Stimulated activated CD8-positive, alpha-beta memory T cell treated with anti-CD3 and anti-CD28 coated beads, Interleukin-7, amount 100 ng/mL, for 4 hours (primary cell): ENCODE data around the gene ACACA.

Experiments used
- DNase-seq, 2 donors: peaks; one replicate each; pipeline ENCODE4 v3.0.0-alpha.2; 2020; ENCODE audit warnings: low read depth in 2 of 2

The ACACA gene

DNA sequence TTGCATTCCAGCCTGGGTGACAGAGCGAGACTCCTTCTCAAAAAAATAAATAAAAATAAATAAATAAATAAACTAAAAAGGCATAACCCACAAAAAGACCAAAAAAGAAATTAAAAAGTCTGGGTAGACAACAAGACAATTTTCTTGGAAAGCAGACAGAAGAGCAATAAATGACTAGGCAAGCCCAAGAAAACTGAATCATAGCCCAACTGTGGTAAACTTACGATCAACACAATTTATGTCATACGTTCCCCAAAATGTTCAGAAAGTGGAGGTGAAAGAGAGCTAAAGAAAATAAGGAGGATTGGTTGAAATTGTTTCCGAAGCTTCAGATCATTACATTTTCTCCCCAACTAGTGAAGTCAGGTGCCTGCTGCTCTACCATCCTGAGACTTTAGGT lies 62.1 kb downstream of the ACACA start:
- DNase-seq = no peak

DNA sequence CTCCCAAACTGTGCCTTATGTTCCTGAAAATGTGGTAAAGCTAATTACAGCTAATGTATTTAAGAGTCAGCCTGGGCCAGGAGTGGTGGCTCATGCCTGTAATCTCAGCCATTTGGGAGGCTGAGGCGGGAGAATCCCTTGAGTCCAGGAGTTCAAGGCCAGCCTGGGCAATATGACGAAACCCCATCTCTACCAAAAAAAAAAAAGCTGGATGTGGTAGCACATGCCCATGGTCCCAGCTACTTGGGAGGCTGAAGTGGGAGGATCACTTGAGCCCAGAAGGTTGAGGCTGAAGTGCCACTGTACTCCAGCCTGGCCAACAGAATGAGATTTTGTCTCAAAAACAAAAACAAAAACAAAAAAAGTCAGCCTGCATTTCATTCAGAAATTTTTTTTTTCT lies 64.0 kb downstream of the ACACA start:
- no peak for DNase-seq

DNA sequence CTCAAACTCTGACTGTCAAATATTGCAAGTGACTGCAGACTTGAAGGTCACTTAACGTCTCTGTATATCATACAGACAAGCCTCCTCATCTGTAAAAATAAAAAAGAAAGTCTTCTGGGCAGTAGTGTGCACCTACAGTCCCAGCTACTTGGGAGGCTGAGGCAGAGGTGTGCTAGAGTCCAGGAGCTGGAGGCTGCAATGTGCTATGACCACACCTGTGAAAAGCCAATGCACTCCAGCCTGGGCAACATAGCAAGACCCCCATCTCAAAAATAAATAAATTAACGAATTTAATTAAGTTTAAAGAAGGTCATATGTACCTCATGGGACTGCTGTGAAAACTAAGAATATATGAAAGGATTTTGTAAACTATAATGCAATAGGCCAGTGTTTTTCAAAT lies 65.8 kb downstream of the ACACA start:
- DNase-seq = no peak

DNA sequence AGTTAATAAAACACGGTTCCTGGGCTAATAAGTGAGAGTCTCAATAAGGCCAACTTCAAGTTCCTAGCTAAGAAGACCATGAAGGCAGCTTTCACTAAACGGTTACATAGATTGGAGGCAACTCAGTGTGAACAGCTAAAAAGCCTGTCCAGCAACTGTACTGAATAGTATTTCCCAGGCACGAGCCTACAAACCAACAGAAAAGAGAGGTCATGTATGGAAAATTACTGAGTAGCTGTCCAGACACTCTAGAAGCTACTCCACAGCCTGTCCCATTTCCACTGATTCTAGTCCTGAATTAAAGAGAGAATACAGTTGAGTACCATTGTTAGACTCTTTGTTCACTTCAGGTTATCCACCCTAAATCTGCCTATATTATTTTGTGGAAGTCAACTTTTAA lies 67.3 kb downstream of the ACACA start:
- no peak for DNase-seq

DNA sequence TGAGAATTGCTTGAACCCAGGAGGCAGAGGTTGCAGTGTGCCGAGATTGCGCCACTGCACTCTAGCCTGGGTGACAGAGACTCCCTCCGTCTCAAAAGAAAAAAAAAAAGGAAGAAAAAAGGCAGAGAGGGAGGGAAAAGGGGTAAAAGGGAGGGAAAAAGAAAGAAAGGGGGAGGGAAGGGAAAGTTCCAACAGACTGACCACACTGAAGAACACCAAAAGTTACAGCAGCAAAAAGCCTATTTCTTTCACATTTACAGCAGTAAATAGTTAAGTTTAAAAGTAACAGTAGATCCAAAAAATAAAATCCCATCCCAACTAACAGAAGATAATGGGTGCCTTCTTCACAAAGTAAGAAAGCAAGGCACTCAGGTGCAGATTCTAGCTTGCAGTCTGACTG lies 67.8 kb downstream of the ACACA start:
- DNase-seq = no peak

DNA sequence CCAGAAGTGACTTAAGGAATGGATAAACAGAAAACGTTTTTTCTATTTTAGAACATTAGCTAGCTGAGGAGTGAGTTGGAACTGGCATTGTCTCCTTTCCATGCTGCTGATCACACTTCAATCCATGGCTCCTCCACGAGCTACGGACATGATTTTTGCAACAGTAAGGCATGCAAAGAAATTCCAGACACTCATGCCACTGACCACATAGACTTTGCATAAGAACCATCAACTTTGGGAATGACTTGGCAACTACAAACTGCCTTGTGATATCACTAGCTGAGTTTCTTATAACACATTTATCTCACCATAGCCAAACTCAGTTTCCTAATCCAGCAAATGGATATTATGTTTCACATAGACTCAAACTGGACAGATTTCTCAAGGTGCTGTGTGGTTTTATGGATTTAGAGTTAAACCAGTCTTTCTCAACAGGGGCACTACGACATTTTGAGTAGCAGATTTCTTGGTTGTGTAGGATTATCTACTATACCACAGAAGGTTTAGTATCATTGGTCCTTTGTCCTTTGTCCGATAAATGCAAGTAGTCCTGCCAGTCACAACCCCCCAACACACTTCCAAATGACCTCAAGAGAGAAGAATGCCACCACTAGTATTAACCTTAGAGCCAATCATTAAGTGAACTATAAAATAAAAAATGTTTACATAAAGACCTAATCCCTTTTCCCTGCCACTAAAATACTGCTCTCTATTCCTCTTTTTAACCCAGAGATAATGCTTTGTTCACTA lies 79.1 kb downstream of the ACACA start:
- no peak for DNase-seq

DNA sequence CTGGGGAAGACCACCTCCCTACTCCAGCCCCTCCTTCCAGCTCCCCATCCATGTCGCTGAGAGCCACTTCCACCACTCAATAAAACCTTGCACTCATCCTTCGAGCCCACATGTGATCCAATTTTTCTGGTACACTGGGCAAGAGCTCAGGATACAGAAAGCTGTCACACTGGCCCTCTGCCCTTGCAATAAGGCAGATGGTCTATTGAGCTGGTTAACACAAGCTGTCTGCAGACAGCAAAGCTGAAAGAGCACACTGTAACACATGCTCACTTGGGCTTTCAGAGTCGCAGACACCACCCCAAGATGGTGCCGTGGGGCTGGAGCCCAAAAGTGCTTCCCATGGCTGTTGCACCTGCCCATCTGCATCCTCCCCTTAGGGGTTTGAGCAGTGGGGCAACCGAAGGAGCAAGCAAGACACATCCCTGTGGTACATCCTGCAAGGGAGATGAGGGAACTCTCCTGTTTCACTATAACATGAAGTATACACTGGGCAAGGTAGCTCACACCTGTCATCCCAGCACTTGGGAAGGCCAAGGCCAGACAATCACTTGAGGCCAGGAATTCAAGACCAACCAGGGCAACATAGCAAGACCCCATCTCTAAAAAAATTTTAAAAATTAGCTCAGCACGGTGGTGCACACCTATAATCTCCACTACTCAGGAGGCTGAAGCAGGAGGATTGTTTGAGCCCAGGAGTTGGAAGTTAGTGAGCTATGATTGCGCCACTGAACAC lies 83.6 kb downstream of the ACACA start:
- DNase-seq = no peak

DNA sequence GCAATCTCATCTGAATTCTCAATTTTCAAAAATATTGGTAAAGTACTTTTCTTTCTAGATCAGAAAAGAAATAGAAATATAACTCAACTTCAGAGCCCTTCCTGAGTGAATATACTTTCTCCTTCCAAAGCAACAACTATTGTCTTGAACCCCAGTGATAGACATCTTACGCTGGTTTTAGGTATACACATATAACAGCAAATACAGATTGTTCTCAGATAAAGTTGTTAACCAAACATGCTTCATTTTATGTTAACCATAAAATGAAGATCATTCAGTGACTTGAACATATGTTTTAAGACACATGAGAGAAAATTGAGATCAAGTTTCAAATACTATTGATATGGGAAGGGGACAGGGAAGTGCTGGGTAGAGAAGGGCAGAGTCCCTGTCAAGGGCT lies 84.5 kb downstream of the ACACA start:
- DNase-seq = no peak

DNA sequence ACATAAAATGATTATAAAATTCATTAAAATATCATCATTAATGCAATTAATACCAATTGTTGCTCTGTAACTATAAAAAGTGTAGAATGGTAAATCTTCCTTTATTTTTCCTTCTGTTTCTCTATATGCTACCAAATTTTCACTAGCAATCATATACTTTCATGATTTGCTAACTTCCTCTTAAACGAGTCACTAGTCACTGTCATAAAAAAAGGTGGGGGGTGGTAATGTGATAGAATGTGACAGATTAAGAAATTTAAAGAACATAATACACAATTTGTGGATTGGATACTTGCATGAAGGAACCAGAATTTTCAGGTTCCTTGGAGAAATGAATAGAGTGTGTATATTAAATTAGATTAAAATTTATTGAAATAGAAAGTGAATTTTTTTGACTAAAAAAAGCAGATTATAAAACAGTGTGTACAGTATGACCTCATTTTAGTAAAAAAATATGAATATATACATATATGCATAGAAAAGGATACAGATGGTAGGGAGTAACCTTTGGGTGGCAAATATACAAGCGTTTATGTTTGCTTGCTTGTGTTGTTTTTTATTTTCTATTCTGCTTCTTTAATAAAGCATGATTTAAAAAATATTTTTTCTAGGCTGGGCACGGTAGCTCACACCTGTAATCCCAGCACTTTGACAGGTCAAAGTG lies 87.6 kb downstream of the ACACA start:
- no peak for DNase-seq

DNA sequence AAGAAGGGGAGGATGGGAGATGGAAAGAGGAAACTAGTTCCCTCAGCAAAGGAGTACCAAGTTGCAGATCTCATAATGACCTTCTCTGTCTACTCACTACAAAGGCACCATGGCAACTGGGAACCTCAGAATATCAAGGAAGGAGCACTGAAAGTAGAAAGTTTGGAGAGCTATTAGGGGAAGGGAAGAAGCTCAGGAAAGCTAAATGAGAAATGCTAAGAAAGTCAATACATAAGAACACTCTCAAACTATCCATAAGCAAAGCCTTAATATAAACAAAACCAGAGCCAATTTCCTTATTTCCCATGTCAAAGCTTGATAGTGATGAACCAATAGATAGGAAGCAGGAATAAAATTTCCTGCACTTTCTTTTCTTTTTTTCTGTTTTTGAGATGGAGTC lies 88.8 kb downstream of the ACACA start:
- DNase-seq = no peak

DNA sequence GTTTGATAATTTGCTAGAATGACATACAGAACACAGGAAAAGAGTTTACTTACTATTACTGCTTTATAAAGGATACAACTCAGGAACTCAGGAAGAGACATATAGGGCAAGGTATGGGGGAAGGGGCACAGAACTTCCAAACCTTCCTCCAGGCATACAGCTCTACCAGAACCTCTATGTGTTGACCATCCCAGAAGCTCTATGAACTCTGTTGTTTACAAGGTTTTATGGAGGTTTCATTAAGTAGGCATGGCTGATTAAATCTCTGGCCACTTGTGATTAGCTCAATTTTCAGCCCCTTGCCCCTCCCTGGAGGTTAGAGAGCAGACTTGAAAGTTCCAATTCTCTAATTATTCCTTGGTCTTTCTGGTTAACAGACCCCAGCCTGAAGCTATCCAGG lies 91.0 kb downstream of the ACACA start:
- no peak for DNase-seq

DNA sequence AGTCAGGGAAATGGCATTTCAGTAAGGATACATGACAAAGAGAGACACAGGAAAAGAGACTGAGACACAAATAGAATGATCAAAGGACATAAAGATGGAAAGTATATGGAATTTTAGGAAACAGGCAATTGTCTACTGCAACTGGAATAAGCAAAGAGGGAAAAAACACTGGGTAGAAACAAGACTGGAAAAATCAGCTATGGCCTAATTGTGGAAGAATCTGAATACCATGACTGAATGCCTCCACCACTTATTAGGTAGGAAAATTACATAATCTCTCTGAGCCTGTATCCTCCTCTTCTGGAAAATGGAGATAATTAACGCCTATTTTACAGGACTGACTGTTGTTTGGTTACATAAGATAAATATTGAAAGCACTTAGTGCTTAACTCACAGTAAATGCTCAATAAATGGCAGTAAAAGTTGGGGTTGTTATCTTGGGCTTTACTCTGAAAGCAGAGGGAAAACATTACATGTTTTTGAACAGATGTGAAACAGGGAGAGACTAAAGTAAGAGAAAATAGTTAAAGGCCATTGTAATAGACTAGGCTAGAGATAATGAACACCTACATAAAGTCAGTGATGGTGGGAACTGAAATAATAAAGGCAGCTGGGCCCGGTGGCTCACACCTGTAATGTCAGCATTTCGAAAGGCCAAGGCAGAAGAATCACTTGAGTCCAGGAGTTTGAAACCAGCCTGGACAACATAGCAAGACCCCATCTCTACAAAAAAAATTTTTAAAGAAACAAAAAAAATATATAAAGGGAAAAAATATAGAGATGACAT lies 94.3 kb downstream of the ACACA start:
- DNase-seq = no peak

DNA sequence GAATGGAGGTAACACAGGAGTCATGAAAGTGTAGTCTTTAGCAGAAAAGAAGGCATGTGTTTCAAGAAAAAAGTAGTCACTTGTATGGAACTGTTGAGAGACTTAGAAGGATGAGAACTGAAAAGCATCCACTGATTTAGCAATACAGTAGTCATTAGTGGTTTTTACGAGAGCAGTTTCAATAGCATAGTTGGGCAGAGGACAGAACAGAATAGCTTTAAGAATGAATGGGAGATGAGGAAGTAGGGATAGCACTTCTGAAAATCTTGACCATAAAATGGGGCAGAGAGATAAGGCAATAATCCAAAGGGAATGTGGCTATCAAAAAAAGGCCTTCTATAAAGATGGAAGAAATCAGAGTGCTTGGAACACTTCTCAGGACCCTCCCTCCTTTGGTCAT lies 95.7 kb downstream of the ACACA start:
- no peak for DNase-seq

DNA sequence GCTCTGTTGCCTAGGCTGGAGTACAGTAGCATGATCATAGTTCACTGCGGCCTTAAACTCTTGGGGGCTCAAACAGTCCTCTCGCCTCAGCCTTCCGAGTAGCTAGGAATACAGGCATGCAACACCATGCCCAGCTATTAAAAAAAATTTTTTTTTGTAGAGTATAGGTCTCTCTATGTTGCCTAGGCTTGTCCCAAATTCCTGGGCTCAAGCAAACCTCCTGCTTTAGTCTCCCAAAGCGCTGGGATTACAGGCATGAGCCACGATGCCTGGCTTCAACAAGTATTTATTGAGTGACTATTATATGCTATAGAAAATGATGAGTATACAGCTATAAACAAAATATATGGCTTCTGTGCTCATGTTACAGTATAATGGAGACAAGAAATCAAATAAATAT lies 97.6 kb downstream of the ACACA start:
- DNase-seq = no peak

DNA sequence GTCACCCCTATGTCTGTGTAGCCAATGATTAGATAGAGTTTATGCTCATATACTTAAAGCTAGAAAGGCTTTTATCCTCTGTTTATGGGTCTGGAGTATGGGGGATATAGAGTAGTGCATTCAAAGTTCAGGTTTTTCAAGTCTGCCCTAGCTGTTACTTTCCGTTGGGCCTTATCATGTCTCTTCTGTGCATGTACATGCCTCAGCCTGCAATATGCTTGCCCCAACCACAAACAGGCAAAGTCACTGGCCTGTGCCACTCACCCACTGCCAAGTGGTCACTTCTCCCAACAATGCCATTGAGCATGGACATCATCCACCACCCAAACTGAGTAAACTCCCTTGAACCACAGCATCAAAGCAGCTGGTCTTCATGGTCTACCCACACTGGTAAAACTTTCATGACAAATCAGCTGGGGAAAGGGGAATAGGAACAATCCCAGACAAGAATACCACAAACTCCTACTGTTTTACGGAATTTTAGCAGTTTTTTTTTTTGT lies 101.2 kb downstream of the ACACA start:
- no peak for DNase-seq

DNA sequence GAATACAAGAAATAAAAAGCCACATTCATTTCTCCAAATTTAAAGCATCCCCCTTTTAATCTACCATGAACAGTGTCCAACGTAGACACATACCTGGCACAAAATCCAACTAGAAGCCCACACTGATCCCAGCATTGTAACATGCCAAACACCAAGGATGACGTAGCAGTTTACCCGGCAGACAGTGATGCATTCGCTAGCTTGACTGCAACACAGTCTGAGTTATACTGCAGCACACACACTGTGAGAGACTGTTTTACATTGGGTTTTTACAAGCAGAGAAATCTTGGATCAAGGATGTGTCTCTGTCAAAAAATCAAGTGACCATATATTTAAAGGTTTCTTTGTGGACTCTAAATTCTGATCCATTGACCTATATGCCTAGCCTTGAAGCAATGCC lies 105.3 kb downstream of the ACACA start:
- DNase-seq = no peak

DNA sequence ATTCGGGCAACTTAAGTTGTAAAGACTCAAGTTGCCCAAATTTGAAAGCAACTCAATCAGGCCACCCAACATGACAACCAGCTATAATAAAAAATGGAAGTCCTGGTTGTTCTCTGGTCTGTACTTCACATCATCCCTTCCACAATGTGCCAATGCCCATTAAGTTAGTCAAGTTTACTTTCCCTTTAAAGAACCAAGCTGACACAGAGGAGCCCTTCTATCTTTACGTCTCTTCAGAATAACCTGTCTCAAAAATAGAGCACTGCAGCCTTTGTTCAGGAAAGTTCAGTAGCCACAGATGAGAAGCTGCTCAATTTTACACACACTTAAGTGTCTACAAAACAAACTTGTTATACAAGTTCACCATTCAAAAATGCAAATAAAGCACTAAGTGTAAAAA lies 106.0 kb downstream of the ACACA start:
- no peak for DNase-seq

DNA sequence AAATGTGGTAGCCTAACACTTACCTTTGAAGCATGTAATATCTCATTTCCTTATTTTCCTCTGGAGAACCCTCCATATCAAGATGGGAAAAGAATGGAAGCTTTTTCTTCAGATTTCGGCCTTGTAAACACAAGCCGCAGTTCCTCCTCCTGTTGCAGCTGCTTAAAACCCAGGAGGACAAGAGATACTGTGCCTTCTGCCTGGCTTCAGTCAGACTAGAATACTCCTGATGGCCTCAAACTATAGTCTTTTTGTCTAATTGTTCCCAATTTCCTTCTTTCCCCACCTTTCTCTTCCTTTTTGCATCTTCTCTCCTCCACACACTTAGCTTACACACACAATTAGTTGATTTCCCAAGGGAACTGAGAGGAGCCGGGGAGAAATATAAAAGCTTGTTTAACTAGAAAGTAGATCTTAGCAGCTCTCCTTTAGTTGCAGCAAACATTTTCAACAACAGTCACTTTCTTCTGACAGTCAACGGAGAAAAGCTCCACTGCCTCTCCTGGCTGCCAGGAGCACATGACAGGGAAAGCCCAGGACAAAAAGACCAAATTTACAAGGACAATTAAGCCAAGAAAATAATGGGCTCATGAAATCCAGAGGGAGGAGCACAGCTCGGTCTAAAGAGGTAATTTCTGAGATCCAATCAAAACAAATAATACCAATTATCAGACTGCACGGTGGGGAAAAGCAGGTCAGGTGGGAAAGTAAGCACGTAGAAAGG lies 107.2 kb downstream of the ACACA start:
- no peak for DNase-seq

DNA sequence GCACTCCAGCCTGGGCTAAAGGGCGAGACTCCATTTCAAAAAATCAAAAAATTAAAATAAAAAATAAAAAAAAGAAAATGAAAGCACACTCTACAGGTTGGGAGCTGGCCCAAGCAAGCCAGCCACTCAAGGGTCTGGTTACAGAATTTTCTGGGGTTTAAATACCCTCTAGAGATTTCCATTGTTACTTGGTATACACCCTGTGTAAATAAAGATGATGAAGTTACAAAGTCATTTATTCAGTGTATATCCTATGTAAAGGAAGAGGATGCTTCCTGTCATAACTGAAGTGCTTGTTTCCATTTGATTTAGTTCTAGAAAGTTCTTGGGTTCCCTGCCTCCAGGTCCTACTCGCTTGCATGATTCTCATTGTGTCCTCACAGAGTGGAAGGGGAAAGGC lies 110.7 kb downstream of the ACACA start:
- DNase-seq = no peak

DNA sequence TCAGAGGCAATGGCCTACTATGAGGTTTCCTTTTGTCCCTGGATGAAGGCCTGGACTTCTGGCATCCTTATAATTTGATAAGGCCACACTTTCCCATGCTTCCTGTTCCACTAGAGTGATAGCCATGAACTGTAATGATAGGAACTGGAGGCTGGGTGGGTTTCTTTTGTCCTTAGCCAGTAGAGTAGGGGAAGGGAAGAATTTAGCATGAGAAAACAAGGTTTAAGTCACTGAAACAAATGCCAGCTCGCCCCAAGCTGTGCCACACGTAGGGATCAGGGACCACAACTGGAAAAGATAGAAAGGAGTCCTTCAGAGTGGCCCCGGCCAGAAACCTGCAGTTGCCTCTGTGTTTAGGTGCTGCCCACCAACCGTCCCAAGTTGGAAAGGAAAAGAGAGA lies 111.7 kb downstream of the ACACA start:
- no peak for DNase-seq

DNA sequence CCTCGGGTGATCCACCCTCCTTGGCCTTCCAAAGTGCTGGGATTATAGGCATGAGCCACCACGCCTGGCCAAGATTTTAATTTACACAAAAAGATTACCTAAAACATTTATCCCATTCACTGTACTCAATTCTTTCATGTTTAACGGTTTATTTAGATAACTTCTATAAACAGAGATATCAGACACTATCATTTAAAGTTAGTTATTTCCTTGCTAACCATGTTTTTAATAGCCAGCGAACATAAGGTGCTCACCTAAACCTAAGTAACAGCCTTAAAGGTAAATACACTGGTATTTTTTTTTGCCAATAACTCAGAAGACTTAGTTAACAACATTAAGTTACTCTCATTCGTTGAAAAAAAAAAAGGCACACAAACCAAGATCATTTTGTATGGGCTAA lies 112.9 kb downstream of the ACACA start:
- DNase-seq = no peak
